ENCODE results near the gene ZNF74. TPM values are rescaled to one million over a fixed set of nuclear protein-coding genes. Genes with fewer than 3 reads are reported as not detected.

Gene ZNF74
- total and polyA plus RNA-seq, 10 donors = 3.4 to 11.7 (median 6.6) TPM

DNA sequence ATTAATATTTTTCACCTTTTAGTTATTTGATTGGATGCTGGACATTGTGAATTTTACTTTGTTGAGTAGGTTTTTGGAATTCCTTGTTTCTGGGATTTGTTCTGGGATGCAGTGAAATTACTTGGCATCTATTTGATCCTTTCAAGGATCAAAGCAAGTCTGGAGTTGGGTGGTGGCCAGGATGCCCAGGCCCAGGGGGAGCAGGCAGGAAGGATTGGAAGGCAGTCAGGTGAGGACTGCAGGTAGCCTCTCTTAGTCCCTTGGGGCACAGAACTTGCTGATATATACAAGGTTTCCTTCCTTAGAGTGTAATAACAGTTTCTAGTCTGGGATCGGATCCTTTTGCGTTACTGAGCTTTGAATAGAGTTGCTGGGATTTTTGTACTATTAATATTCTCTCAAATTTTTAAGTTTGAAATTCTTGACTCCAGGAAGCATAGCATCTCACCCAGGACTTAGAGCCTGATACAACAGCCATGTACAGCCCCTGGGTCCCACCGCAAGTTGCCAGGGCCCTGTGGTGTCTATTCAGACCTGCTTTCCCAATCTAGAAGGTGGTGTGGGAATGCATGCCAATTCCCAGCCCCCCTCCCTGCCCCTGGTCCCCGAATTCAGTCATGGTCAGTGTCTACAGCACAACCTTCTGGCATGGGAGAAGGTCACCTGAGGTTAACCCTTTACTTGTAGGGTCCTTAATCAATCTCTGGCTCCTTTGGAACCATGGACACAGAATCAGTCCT lies 6.1 kb downstream of the ZNF74 start:
- Histone ChIP-seq H3K27ac (no peak overlapping the region), H3K36me3 (peaks cover 0 to 45% (median 8%) of the 10 kb centered on the region in 6 donors), H3K27me3 (replicated peaks in 1 of 7) (no peaks in the 10 kb centered on the region), H3K9me3 (no peaks in the 10 kb centered on the region), H3K4me1 (peaks cover 4 to 29% (median 13%) of the 10 kb centered on the region in 6 donors), H3K4me3 (no peak overlapping the region)
- DNase-seq = no peak
- intact Hi-C loops (cut with DNase I; ENCODE audit: low total_unique reads) = no loop called here
- TF ChIP-seq POLR2A (IDR thresholded peaks at IDR 0.05) (no peak), POLR2AphosphoS5 (IDR thresholded peaks at IDR 0.05) (no peak)
- TF ChIP-seq, protein P1, sequence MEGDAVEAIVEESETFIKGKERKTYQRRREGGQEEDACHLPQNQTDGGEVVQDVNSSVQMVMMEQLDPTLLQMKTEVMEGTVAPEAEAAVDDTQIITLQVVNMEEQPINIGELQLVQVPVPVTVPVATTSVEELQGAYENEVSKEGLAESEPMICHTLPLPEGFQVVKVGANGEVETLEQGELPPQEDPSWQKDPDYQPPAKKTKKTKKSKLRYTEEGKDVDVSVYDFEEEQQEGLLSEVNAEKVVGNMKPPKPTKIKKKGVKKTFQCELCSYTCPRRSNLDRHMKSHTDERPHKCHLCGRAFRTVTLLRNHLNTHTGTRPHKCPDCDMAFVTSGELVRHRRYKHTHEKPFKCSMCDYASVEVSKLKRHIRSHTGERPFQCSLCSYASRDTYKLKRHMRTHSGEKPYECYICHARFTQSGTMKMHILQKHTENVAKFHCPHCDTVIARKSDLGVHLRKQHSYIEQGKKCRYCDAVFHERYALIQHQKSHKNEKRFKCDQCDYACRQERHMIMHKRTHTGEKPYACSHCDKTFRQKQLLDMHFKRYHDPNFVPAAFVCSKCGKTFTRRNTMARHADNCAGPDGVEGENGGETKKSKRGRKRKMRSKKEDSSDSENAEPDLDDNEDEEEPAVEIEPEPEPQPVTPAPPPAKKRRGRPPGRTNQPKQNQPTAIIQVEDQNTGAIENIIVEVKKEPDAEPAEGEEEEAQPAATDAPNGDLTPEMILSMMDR (IDR thresholded peaks at IDR 0.05 in 8 of 11, conservative IDR thresholded peaks at IDR 0.05 in 3 of 11) = no peak
- 60 to 92% (median 86%) methylated on average over 4 of the region's 4 CpGs for WGBS, 5 donors

GRCh38 chr22:20400606-20401375 lies 6.8 kb downstream of the ZNF74 start:
- DNase-seq = no peak
- 81 to 90% (median 89%) methylated on average over 10 to 15 of the region's 15 CpGs for WGBS, 5 donors
- intact Hi-C loops (cut with DNase I; ENCODE audit: low total_unique reads) = no loop called here

DNA sequence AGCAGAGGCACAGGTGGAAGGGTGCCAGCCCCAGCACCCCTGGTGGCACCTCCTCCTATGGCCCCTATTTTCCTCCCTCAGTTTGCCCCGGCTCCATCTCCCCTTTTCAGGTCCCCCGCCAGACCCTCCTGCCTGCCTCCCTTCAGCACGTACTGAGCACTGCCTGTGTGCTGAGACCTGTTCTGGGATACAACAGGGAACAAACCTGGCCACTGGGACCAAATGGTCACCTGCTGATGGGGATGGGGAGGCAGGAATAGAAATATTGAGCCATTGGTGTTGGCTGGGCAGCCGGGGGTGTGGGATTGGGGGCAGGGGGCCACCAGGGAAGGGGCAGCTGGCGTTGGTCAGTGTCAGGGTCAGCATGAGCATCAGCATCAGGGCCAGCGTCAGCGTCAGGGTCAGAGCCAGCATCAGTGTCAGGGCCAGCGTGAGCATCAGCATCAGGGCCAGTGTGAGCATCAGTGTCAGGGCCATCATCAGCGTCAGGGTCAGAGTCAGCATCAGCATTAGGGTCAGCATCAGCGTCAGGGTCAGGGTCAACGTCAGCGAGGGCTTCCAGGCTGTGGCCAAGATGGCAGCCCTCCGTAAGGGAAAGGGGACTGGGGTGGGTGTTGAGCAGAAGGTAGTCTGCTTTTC lies 7.5 kb downstream of the ZNF74 start:
- peaks cover 0 to 14% (median 0%) of the 10 kb centered on the region in 6 donors for H3K4me1 ChIP-seq
- no peak overlapping the region for H3K27ac ChIP-seq
- TF ChIP-seq POLR2AphosphoS5 (IDR thresholded peaks at IDR 0.05) (no peak), POLR2A (IDR thresholded peaks at IDR 0.05) (no peak)
- TF ChIP-seq, protein P1 (IDR thresholded peaks at IDR 0.05 in 8 of 11, conservative IDR thresholded peaks at IDR 0.05 in 3 of 11) = no peak
- DNase-seq = no peak
- peaks cover 0 to 60% (median 22%) of the 10 kb centered on the region in 6 donors for H3K36me3 ChIP-seq
- intact Hi-C loops (cut with DNase I; ENCODE audit: low total_unique reads) = no loop called here
- H3K9me3 ChIP-seq = no peaks in the 10 kb centered on the region
- H3K27me3 ChIP-seq (replicated peaks in 1 of 7) = no peaks in the 10 kb centered on the region
- WGBS, 5 donors = 90 to 95% (median 93%) methylated on average over 13 of the region's 13 CpGs
- H3K4me3 ChIP-seq = no peak overlapping the region

More at GRCh38 chr22:20400606-20401375, 6.8 kb downstream of the ZNF74 start:
- H3K27me3 ChIP-seq (replicated peaks in 1 of 7) = no peaks in the 10 kb centered on the region
- H3K4me1 ChIP-seq = peaks cover 0 to 21% (median 6%) of the 10 kb centered on the region in 6 donors
- no peaks in the 10 kb centered on the region for H3K9me3 ChIP-seq
- H3K36me3 ChIP-seq = peaks cover 0 to 53% (median 15%) of the 10 kb centered on the region in 6 donors
- TF ChIP-seq POLR2A (IDR thresholded peaks at IDR 0.05) (no peak), POLR2AphosphoS5 (IDR thresholded peaks at IDR 0.05) (no peak)
- TF ChIP-seq, protein P1 (IDR thresholded peaks at IDR 0.05 in 8 of 11, conservative IDR thresholded peaks at IDR 0.05 in 3 of 11) = no peak
- H3K4me3 ChIP-seq = no peak overlapping the region
- no peak overlapping the region for H3K27ac ChIP-seq

All from spleen (tissue), 11 donors.